ENCODE measurements around the gene BTNL9.

DNA sequence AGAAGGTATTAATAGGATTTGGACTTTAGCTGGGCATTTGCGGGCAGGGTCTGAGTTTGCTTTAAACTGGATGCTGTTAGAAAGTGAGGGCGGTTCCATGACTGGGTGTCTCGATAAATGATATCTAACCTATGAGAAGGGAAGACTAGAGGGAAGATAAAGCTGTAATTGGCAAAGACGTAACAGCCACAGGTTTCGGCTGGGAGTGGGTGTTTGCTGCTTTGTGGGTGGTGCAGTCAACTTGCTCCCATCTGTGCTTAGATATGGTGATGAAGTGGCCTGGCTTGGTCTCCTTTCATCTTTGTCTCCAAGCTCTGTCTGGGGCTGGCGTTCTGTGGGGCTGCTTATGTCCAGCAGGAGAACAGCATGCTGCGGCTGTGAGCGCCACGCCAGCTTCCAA is 67.6 kb downstream of the BTNL9 start:
- TF ChIP-seq CTCF (IDR thresholded peaks at IDR 0.05) (no peak), POLR2A (IDR thresholded peaks at IDR 0.05) (no peak)
